Measurements from ENCODE around the gene RNF115. TPM values are rescaled to one million over a fixed set of nuclear protein-coding genes. Genes with fewer than 3 reads are reported as not detected.
"Not testable (repeated sequence)": the region's sequence is repeated elsewhere in the genome, so short reads cannot be mapped to it uniquely, and the experiment has no call there.

Gene RNF115
- total RNA-seq, 1 experiment from 2014 or later: 8.9 TPM

DNA sequence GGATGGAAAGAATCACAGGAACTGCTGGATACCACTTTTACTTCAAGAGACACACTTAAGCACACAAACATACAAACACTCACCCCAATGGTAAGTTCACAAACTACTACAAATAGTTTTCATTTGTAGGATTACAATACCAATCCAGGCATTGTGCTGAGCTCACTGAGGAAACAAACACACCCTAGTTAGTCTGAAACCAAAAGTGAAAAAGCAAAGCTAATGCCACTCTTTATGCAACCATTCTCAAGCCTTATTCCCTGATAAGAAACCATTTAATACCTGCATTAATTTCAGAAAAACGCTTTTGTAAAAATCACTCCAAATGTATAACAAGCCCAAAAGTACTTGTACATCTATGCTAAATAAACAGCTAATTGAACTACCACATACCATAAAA is 38.3 kb downstream of the RNF115 start:
- no peak for DNase-seq (ENCODE audit: low spot score)
- in situ Hi-C loops (cut with HindIII; ENCODE audit: low sequenced_read_pairs): no loop called here

DNA sequence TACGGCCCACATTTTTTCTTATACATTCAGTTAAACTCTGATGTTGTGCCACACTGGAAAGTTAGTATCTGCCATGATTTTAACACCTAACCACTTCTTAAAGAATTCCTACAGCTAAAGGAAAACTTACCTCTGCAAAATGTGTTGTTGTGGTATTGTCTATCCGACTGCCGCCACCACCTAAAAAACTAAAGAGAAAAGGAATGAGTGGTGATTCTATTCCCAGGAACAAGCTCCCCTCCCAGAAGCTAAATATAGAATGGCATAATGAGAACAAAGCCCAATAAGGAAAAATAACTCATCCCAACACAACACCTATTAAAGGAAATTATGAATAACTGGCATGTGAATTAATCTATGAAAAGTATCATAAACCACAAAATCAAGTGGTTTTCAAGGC is 39.5 kb downstream of the RNF115 start:
- in situ Hi-C loops (cut with HindIII; ENCODE audit: low sequenced_read_pairs): no loop called here
- peak; percentile 50 for DNase-seq (ENCODE audit: low spot score)

- in situ Hi-C loops (cut with HindIII; ENCODE audit: low sequenced_read_pairs): no loop called here
- no peak for DNase-seq (ENCODE audit: low spot score)
These were observed 41.4 kb downstream of the RNF115 start for GRCh38 chr1:145782272-145783099.

DNA sequence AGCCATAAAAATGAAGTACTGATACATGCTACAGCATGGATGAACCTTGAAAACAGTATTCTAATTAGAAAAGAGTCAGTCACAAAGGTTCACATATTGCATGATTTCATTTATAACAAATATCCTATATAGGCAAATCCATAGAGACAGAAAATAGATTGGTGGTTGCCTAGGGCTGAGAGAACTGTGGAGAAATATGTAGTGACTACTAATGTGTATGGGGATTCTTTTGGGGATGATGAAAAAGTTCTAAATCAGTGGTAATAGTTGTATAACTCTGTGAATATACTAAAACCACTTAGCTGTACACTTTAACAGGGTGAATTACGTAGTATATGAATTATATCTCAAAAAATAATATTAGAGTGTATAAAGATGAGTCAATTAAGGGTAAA is 45.8 kb downstream of the RNF115 start:
- in situ Hi-C loops (cut with HindIII; ENCODE audit: low sequenced_read_pairs): no loop called here
- DNase-seq (ENCODE audit: low spot score): no peak

GRCh38 chr1:145777357-145778145 is 46.3 kb downstream of the RNF115 start:
- in situ Hi-C loops (cut with HindIII; ENCODE audit: low sequenced_read_pairs): no loop called here
- peak; percentile 21 for DNase-seq (ENCODE audit: low spot score)

- in situ Hi-C loops (cut with HindIII; ENCODE audit: low sequenced_read_pairs): no loop called here
These were observed 50.5 kb downstream of the RNF115 start for GRCh38 chr1:145773423-145773822.

GRCh38 chr1:145771056-145771455 is 52.8 kb downstream of the RNF115 start:
- in situ Hi-C loops (cut with HindIII; ENCODE audit: low sequenced_read_pairs): no loop called here
- no peak for DNase-seq (ENCODE audit: low spot score)

More at GRCh38 chr1:145773423-145773822, 50.5 kb downstream of the RNF115 start:
- no peak for DNase-seq (ENCODE audit: low spot score)

DNA sequence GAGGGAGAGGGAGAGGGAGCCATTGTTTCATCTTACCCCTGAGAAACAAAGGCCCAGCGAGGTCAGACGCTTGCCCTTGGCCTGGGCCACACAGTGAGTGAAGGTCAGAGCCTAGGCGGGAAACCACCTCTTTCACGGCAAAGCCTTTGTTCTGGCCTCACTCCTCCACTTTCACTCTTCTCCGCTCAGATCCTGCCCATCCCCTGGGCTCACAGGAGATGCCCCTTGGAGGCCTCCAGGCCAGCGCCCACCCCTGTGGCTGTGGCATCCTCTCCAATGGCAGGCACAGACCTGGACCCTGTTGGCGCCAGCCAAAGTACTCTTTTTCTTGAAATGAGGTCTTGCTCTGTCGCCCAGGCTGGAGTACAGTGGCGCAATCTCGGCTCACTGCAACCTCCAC is 55.9 kb downstream of the RNF115 start:
- DNase-seq (ENCODE audit: low spot score); in situ Hi-C loops (cut with HindIII; ENCODE audit: low sequenced_read_pairs): not testable (repeated sequence)

DNA sequence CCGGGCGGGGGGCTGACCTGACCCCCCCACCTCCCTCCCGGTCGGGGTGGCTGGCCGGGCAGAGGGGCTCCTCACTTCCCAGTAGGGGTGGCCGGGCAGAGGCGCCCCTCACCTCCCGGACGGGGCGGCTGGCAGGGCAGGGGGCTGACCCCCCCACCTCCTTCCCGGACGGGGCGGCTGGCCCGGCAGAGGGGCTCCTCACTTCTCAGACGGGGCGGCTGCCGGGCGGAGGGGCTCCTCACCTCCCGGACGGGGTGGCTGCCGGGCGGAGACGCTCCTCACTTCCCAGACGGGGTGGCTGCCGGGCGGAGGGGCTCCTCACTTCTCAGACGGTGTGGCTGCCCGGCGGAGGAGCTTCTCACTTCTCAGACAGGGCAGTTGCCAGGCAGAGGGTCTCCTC is 57.0 kb downstream of the RNF115 start:
- DNase-seq (ENCODE audit: low spot score); in situ Hi-C loops (cut with HindIII; ENCODE audit: low sequenced_read_pairs): not testable (repeated sequence)

DNA sequence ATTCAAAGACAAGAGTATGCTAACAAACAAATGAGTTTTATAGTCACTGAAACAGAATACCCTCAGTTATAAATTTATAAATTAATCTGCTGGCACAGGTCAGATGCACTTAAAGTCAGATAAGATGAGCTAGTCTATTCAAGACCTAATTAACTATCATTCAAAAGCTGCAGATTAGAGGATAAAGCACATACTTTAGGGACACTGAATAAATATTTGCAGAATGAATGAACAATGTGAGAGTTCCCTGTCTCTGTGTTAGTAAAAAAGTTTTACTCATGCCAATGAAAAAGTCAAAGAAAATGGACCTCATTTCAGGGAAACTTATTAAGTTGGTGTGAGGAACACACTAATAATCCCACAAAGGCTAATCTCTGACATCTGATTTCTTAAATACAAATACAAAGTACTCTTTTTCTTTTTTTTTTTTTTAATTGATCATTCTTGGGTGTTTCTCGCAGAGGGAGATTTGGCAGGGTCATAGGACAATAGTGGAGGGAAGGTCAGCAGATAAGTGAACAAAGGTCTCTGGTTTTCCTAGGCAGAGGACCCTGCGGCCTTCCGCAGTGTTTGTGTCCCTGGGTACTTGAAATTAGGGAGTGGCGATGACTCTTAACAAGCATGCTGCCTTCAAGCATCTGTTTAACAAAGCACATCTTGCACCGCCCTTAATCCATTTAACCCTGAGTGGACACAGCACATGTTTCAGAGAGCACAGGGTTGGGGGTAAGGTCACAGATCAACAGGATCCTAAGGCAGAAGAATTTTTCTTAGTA is 58.1 kb downstream of the RNF115 start:
- DNase-seq (ENCODE audit: low spot score); in situ Hi-C loops (cut with HindIII; ENCODE audit: low sequenced_read_pairs): not testable (repeated sequence)

DNA sequence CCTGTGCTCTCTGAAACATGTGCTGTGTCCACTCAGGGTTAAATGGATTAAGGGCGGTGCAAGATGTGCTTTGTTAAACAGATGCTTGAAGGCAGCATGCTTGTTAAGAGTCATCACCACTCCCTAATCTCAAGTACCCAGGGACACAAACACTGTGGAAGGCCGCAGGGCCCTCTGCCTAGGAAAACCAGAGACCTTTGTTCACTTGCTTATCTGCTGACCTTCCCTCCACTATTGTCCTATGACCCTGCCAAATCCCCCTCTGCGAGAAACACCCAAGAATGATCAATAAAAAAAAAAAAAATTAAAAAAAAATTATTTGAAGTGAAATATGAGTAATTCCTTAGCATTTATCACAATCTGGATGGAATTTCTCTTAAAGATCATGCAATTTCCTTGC is 58.8 kb downstream of the RNF115 start:
- DNase-seq (ENCODE audit: low spot score); in situ Hi-C loops (cut with HindIII; ENCODE audit: low sequenced_read_pairs): not testable (repeated sequence)

GRCh38 chr1:145764231-145764940 is 59.5 kb downstream of the RNF115 start:
- DNase-seq (ENCODE audit: low spot score); in situ Hi-C loops (cut with HindIII; ENCODE audit: low sequenced_read_pairs): not testable (repeated sequence)

DNA sequence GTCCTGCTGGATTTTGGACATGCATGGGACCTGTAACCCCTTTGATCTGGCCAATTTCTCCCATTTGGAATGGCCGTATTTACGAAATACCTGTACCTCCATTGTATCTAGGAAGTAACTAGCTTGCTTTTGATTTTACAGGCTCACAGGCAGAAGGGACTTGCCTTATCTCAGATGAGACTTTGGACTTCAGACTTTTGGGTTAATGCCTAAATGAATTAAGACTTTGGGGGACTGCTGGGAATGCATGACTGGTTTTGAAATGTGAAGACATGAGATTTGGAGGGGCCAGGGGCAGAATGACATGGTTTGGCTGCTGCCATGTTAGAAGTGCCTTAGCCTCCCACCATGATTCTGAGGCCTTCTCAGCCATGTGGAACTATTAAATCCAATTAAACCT is 61.9 kb downstream of the RNF115 start:
- in situ Hi-C loops (cut with HindIII; ENCODE audit: low sequenced_read_pairs); DNase-seq (ENCODE audit: low spot score): not testable (repeated sequence)

GRCh38 chr1:145761498-145761897 is 62.4 kb downstream of the RNF115 start:
- in situ Hi-C loops (cut with HindIII; ENCODE audit: low sequenced_read_pairs); DNase-seq (ENCODE audit: low spot score): not testable (repeated sequence)

GRCh38 chr1:145760395-145760949 is 63.4 kb downstream of the RNF115 start:
- in situ Hi-C loops (cut with HindIII; ENCODE audit: low sequenced_read_pairs); DNase-seq (ENCODE audit: low spot score): not testable (repeated sequence)

- no peak for DNase-seq (ENCODE audit: low spot score)
- in situ Hi-C loops (cut with HindIII; ENCODE audit: low sequenced_read_pairs): no loop called here
These were observed 64.2 kb downstream of the RNF115 start for GRCh38 chr1:145759721-145760120.

DNA sequence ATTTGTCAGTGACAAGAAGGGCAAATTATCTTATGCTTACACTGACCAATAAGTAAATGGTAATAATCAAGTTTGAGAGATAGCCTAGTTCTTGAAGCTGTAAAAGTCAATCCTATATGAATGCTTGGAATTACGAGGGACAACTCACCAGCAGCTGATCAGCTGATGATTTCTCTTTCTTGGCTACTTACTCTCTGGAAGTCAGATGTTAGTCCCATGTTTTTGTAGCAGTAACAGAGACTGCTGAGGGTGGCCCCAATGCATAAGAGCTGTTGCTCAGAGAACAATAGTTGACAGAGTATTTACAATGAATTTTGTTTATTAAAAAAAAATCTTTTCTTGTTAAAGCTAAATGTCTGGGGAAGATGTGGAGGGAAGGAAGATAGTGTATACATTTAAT is 65.3 kb downstream of the RNF115 start:
- no peak for DNase-seq (ENCODE audit: low spot score)
- in situ Hi-C loops (cut with HindIII; ENCODE audit: low sequenced_read_pairs): no loop called here

DNA sequence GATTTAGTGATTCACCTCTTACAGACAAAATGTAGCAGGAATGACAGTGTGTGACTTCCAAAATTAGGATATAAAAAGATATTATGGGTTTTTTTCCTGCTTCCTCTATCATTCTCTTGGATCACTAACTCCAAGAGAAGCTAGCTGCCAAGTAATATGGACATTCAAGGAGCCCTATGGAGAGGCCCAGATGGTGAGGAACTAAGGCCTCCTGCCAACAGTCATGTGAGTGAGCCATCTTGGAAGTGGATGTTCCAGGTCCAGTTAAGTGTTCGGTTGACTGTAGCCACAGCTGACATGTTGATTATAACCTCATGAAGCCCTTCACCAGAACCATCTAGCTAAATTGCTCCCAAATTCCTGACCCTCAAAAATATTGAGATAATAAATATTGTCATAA is 65.8 kb downstream of the RNF115 start:
- peak; percentile 98 for DNase-seq (ENCODE audit: low spot score)
- in situ Hi-C loops (cut with HindIII; ENCODE audit: low sequenced_read_pairs): no loop called here

- in situ Hi-C loops (cut with HindIII; ENCODE audit: low sequenced_read_pairs): no loop called here
- DNase-seq (ENCODE audit: low spot score): peak; percentile 33
These were observed 66.5 kb downstream of the RNF115 start for GRCh38 chr1:145757420-145757819.

Data from G401 (cell line).